IPS-NIHi11 (cell line): ENCODE measurements around the gene SIM1.

Source experiments
- DNase-seq: peaks from one replicate; pipeline ENCODE4 v3.0.0; 2012; ENCODE audit warnings: mixed read lengths, low spot score

The SIM1 gene, protein sequence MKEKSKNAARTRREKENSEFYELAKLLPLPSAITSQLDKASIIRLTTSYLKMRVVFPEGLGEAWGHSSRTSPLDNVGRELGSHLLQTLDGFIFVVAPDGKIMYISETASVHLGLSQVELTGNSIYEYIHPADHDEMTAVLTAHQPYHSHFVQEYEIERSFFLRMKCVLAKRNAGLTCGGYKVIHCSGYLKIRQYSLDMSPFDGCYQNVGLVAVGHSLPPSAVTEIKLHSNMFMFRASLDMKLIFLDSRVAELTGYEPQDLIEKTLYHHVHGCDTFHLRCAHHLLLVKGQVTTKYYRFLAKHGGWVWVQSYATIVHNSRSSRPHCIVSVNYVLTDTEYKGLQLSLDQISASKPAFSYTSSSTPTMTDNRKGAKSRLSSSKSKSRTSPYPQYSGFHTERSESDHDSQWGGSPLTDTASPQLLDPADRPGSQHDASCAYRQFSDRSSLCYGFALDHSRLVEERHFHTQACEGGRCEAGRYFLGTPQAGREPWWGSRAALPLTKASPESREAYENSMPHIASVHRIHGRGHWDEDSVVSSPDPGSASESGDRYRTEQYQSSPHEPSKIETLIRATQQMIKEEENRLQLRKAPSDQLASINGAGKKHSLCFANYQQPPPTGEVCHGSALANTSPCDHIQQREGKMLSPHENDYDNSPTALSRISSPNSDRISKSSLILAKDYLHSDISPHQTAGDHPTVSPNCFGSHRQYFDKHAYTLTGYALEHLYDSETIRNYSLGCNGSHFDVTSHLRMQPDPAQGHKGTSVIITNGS

DNA sequence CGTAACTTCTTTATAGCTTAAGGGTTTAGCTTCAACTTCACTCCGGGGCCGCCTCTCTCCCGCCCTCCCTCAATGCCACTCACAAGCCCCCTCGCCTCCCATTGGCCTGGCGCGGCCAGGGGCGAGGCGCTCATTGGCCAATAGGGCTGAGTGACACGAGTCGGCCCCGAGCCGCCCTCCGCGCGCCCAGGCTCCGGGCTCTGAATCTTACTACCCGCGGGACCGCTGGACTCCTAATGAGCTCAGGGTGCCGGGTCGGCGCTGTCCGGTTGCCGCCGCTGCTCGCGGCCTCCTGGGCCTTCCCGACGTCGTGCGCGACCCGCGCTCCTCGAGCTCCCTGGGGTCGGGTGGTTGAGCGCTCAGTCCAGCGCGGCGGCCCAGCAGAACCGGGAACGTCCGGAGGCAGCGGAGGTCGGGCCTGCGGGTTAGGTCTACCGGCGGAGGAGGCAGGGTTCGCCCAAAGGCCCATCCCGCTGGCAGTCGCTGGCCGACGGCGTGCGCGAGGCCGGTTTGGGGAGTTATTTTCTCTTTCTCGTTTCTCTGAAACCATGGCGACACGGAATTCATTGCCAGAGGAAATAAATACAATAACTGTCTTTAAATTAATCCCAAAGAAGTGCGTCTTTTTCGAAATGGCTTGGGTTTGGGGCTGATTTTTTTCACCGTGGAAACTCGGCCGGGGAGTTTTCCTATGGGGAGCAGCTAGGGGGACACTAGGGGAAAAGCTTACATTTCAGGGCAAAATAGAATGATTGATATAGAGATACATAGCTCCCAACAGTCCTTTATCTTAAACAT is at the start of gene SIM1:
TSS of gene SIM1 (minus strand) at position 19 of the 798 bp plus-strand sequence. CDS start 1,453 bp downstream, outside the sequence.
- peak; percentile 96 for DNase-seq

DNA sequence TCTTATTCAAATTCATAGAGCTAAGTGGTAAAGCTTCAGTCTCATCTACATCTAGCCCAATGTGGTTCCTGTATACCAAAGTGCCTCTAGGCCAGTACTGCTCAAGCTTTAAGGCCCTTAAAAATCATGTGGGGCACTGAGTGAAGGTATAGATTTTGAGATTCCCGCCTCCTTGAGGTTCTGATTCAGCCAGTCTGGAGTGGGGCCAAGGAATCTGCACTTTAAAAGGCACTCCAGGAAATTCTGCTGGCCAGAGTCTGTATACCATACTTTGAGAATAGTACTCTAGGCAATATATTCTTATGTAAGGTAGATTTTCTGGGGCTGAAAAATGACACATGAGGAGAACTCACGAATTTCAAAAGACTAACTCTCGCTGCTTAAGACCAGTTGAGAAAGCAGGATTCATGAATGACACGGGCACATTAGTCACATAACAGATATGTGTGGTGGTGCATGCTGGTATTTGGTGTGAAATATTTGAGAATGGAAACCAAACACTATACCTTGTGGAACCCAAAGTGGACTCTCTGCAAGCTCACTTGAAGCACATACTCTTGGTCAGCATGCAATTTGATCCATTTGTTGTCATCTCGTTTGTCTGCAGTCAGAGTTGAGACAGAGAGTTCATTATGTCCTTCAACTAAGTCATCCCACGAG is 47.6 kb upstream of the SIM1 start:
- no peak for DNase-seq

DNA sequence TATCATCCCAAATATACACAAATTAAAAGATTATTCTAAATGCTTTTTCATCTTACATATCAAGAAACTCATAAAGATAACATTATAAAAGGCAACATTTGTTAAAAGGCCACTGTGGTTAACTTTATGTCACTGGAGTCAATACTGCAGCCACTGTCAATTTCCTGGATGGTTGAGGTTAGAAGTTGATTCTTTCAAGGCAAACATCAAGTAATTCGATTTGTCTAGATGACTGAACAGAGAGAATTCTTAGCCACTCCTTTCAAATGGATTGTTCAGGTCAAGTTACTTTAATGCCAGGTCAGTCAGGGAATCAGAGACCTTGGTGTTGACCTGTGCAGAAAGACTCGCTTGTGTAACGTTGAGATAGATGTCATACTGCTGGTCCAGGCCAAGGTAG is 44.4 kb upstream of the SIM1 start:
- DNase-seq: no peak

DNA sequence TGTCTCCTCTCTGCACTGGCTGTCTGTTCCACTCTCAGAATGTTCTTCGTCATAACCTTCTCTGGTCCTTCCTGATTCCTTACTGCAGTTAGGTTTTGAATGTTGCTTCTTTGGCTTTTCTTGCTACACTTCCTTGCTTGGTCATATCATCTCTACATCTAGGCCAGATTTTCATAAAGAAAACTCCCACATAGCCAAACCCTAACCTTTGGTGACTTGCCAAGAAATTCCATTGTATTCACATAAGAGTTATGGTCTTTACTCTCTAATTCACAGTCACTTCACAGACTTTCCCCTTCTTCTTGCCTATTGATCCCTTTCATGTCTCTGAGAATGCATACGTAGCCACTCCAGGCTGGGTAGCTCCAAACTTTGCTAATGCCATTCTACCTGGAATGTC is 41.9 kb upstream of the SIM1 start:
- no peak for DNase-seq

DNA sequence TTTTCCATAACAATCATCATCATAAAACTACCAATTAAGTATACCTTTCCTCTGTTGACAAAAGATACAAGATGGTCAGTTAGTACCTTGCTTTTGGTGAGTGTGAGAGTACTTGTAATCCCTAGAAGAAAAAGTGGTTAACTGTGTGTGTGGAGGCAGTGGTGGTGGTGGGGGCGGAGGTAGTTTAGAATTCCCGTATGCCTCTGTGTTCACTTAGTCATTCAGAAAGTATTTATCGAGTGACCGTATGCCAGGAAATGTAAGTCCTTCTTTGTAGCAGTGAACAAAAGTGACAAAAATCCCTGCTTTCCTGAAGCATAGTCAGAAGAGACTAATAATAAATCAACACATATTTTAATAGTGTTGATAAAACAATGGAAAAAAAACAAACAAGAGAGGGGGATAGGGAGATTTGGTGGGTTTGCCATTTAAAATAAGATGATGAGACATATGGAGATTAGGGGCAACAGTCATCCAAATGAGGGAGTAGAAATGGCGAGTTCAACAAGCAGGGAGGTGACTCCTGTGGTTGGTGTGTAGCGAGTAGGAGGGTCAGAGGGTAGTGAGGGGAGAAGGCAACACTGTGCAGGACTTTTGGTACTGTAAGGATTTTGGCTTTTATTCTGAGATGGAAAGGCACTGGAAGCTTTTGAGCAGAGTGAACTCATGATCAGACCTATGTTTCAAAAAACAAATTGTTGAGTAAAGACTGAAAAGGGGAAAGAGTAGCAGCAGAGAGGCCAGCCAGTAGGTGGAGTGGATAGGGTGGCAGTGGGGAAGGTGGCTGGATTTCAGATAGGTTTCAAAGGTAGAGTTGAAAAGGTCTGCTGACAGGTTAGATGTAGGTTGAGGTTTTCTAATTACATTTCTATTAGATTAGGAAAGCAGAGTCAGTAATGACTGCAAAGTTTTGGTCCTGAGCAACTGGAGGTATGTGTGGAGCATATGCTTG is 40.3 kb upstream of the SIM1 start:
- no peak for DNase-seq

DNA sequence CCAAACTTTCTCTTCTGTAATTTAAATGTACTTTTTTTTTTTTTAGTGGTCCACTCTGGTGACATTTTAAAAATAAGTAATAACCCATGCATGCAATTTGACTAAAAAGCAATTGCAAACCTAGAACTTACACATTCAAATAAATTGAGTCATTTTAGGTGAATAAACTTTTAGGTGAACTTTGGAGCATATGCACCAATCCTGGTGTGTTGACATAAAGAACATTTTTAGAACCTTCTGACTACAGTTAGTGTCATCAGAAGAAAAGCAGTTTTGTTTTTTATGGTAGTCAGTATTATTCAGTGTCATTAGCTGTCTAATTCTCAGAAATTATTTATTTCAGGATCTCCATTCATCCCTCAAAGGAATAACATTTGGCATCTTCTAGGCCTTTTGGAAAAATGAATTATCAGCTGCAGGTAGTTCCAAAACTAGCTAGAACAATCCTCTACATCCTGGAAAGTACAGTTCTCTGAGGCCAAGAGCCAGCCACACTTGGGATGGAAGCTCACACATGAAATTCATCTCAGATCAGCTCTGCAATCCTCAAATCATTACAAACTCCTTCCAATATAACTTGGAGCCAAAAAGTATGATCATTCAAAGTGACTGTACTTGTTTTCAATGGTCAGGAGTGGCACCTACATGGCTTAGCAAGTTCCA is 38.5 kb upstream of the SIM1 start:
- no peak for DNase-seq

DNA sequence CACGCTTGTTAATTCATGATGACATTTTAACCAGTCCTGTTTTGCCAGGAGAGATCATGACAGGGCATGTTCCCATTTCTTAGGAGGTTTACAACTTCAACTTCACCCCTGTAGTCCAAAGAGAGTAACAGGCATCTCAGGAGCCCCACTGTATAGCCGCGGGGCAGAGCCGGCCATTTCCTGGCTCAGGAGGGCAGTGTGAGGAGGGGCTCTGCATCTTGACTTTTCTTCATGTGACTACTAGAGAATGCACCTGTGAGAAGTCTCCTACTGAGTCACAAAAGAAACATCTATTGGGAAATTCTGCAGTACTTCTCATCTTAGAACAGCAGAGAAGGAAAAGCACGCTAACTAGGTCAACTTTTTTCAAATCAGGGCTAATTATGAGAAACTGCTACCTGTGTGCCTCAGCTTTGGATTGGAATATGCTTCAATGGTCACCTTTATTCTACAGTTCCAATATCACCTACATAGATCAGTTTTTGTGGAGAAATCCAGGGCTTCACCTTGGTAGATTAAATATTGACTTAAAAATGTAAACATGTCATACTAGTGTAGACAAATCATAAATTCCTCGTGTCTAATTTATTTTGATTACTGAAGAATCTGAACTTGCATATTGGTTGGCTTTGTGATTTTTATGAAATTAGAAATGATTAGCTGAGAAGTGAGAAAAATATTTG is 28.6 kb upstream of the SIM1 start:
- DNase-seq: peak; percentile 31

DNA sequence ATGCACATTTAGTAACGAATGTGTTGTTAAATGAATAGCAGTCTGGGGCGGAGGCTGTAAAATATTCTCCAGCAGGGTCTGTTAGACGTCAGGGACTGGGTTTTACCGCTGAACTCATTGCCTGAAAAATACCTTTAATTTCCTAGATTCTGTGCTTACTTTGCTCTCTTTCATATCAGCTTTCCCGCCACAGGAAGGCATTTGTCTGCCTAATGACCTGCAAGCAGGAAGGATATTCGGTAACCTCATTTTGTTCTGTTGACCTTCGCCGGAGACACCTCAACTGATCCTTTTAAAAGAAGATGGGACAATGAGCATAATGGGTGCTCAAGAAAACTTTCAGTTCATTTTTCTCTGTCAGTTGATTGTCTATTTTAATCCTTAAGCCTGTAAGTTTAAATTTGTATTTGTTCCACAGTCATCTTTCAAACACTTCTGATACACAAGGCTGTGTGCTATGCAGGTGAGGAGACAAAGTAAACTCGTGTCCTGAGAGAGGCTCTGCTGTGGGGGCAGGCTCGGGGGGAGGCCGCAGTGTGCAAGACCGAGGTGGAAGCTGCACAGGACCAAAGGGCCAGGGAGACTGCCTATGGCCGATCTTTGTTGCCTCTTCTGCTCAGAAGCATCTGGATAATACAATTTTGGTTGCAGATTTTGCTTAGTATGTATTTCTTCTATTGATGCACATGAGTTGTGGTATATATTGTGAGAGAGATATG is 27.4 kb upstream of the SIM1 start:
- DNase-seq: no peak

DNA sequence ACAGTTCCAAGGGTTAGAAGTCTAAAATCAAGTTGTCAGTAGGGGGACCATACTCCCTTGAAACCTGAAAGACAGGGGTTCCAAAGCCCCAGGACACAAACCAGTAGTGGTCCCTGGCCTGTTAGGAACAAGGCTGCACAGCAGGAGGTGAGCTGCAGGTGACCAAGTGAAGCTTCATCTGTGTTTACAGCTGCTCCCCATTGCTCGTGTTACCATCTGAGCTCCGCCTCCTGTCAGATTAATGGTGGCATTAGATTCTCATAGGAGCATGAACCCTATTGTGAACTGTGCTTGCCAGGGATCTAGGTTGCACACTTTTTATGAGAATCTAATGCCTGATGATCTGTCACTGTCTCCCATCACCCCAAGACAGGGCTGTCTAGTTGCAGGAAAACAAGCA is 25.3 kb upstream of the SIM1 start:
- DNase-seq: no peak

DNA sequence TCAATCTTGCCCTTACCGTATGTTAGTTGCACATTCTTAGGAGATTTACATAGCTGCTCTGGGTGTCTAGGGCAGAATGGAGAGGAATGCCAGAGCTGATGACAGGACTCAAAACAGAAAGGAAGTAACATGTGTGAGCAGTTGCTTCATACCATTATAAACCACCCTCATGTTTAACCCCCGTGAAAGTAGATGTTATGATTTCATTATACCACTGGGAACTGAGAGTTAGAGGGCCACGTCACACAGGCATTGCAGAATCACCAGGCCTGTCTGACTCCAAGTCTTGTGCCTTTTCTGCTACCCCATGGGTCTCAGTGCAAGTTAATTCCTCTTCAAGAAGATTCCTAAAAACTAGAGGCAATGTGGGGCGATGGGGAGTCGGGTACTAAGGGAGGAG is 23.5 kb upstream of the SIM1 start:
- no peak for DNase-seq

DNA sequence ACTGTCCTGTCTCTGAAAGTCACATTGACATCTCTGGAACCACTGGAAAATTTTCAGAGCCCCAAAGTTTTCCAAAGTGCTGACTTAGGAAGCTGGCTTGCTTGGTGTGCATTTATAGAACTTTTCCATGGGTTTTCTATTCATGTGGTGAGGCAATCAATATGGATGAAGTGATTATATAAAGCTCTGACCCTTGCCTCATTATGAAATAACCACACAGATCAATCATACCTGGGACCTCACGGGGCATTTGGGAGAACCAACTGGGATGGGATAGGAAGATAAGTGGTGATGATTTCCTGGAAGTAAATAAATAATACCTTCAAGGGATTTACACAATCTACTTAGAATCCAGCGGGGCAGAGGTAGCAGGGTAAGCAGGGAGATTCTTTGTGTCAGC is 22.9 kb upstream of the SIM1 start:
- no peak for DNase-seq

DNA sequence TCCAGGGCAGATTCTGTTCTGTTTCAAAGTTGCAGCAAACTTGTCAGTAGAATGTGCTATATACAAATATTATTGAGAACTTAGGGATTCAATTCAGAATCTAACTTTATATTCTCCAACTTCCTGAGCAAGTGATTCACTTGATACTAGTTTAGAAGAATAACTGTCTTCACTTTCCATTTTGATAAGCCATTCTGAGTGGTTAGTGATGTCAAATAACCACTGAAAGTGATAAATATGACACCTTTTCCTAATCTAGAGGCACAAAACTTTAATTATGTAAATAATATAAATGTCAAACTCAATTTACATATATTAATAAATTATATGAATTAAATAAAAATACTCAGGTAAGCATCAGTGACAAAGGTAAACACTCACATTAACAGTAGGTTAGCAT is 20.5 kb upstream of the SIM1 start:
- no peak for DNase-seq

DNA sequence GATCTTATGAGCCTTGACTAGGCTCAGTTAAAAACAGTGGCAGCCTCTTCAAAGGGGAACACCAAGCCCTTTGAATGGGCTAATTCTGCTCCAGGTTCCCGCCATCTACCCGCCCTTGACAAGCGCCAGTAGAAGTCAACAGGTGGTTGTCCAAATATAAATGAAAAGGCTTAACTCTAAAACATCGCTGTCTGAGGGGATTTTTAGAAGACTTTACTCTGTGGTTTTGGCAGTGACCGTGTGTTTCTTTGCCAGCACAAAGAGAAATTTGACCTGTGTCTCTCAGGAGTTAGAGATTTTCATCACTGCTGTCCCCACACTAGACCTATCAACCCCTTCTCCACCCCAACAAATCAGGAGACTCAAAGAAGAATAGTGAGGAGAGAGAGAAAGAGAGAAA is 19.8 kb upstream of the SIM1 start:
- DNase-seq: no peak

DNA sequence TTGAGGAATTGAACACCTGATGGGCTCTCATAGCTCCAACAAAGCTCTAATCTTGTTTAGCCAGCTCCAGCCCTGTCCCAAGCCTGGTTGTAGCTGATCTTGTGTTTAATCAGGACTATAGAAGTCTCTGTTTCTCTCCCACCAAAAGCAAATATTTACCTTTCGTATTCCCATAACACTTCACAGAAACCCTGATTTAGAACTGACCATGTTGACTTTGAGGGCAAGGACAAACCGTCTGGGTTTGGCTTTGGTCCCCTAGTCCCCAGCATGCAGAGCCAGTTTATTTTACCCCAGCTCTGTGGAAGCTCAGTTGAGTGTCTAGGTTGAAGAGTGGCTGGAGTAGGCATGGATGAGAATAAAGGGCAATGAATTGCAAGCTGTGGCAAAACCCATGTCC is 18.0 kb upstream of the SIM1 start:
- no peak for DNase-seq

DNA sequence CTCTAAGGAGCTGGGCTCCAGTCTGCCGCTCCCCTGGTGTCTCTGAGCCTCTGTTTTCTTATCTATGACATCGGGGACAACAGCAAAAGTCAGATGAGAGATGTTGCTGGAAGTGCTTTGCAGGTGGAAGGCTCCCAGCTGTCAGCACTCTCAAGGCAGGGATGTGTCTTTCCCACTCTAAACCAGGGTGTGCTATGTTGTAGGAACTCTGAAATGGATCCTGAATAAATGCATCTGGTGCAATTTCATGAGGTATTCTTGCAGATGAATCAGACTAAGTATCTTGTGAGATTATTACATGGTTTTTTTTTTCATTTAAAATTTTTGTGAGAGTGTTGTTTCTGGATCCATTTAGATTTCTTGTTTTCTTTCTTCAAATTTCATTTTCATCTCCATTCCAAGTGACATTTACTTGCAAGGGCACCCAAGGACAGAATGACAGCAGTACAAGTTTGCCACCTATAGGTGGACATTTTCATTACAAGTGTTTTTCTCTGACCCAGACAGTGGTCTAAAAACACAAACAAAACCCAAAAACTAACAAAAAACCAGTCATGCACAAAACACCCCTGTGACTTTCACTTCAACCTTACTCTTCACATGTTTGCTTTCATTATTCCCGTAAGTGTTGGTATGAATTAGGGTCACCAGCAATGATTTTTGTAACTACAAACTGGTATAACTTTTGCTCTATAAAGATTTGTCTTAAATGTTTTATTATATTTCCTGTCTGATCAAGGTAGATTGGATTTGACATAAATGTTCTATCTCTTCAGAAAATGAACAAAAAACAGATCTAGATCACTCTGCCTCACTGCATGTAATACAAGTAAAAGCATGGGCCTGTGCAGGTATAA is 14.7 kb upstream of the SIM1 start:
- peak; percentile 29 for DNase-seq

DNA sequence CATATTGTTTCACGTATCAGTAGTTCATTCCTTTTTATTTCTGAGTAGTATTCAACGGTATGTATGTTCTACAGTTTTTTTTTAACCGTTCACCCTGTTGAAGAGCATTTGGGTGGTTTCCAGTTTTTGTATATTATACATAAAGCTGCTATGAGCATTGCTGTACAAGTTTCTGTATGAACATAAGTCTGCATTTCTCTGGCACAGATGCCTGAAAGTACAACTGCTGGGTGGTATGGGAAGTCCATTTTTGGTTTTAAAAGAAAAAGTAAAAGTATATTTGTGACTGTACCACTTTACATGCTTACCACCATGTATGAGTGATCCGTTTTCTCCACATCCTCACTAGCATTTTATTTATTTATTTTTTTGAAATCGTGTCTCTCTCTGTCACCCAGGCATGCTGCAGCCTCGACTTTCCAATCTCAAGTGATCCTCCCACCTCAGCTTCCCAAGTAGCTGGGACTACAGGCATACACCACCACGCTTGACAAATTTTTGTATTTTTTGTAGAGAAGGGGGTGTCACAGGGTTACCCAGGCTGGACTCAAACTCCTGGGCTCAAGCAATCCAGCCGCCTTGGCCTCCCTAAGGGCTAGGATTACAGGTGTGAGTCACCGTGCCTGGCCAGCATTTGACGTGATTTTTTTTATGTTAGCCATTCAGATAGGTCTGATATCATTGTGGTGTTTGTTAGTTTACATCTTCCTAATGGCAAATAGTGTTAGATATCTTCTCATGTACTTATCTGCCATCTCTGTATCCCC is 11.0 kb upstream of the SIM1 start:
- no peak for DNase-seq

DNA sequence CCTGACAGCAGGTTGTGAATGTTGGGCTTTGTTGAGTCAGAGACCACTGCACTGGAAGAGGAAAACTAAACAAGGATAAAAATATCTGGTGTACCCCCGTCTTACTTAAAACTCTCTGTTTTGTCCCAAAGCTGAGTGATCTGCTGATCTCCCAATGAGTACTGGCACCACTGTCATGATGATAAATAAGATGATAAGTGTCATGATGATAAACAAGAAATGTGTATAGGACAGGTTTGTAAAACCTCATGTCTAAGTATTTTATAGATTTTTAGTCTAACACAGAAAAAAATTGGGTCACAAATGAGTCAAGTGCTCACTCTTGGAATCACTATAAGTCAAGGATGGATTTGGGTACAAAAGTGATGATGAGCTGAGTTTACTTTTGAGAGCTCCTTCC is 8.5 kb upstream of the SIM1 start:
- DNase-seq: no peak
